Liver (tissue), 9 donors: ENCODE results near the gene CNTN5. TPM values are rescaled to one million over a fixed set of nuclear protein-coding genes. Genes with fewer than 3 reads are reported as not detected.

Experiments
- DNase-seq: peaks from one replicate; pipeline ENCODE4 v3.0.0-alpha.2; 2017; ENCODE audit warnings: low spot score
- H3K27ac ChIP-seq, 2 donors: one replicate each; pipeline ENCODE4 v1.7.0; 2013; ENCODE audit warnings: inconsistent platforms in 2 of 2, low read length in 2 of 2, control low read depth in 1 of 2, low read depth in 1 of 2, mild to moderate bottlenecking in 1 of 2
- H3K27me3 ChIP-seq, 4 donors: one replicate each; pipeline versions ENCODE4 v1.6.1 to v1.7.0; 2013; ENCODE audit warnings: low read length in 3 of 4, inconsistent platforms in 1 of 4, mild to moderate bottlenecking in 1 of 4, moderate library complexity in 1 of 4; ENCODE audit not compliant: control insufficient read depth in 4 of 4, insufficient read depth in 4 of 4
- H3K36me3 ChIP-seq, 4 donors: one replicate each; pipeline versions ENCODE4 v1.6.1 to v1.7.0; 2013; ENCODE audit warnings: low read length in 3 of 4, mild to moderate bottlenecking in 3 of 4, low read depth in 1 of 4, moderate library complexity in 1 of 4; ENCODE audit not compliant: control insufficient read depth in 4 of 4, insufficient read depth in 3 of 4
- H3K4me1 ChIP-seq, 4 donors: one replicate each; pipeline versions ENCODE4 v1.6.1 to v1.7.0; 2013; ENCODE audit warnings: low read length in 3 of 4, mild to moderate bottlenecking in 3 of 4, moderate library complexity in 1 of 4; ENCODE audit not compliant: control insufficient read depth in 4 of 4, insufficient read depth in 4 of 4
- H3K4me3 ChIP-seq, 3 donors: one replicate each; pipeline versions ENCODE4 v1.6.1 to v1.7.0; 2013; ENCODE audit warnings: low read length in 3 of 3, control low read depth in 1 of 3, low read depth in 1 of 3, mild to moderate bottlenecking in 1 of 3
- H3K9ac ChIP-seq, 2 donors: one replicate each; pipeline ENCODE4 v1.7.0; 2013; ENCODE audit warnings: low read length in 2 of 2, mild to moderate bottlenecking in 2 of 2, moderate library complexity in 2 of 2, control low read depth in 1 of 2, low read depth in 1 of 2
- H3K9me3 ChIP-seq, 4 donors: one replicate each; pipeline versions ENCODE4 v1.6.1 to v1.7.0; 2013; ENCODE audit warnings: low read length in 3 of 4; ENCODE audit not compliant: control insufficient read depth in 4 of 4
- EGR1 ChIP-seq, 2 donors: IDR thresholded peaks; 2 replicates each; pipeline ENCODE4 v1.6.1; 2016 to 2018; ENCODE audit warnings: antibody characterized with exemption in 2 of 2, low read depth in 2 of 2
- GABPA ChIP-seq, 2 donors: IDR thresholded peaks in 1 of 2; conservative IDR thresholded peaks in 1 of 2; 2 replicates each; pipeline ENCODE4 v1.6.1; 2016; ENCODE audit warnings: antibody characterized with exemption in 2 of 2, mild to moderate bottlenecking in 1 of 2, moderate library complexity in 1 of 2
- HNF4A ChIP-seq, 2 donors: conservative IDR thresholded peaks; 2 replicates each; pipeline ENCODE4 v1.6.1; 2016; ENCODE audit warnings: antibody characterized with exemption in 2 of 2, mild to moderate bottlenecking in 2 of 2
- JUND ChIP-seq, 2 donors: IDR thresholded peaks; 2 replicates each; pipeline ENCODE4 v1.6.1; 2016; ENCODE audit warnings: antibody characterized with exemption in 2 of 2
- NR2F2 ChIP-seq: IDR thresholded peaks from 2 replicates; pipeline ENCODE4 v1.6.1; 2016; ENCODE audit warnings: antibody characterized with exemption
- RAD21 ChIP-seq, 2 donors: IDR thresholded peaks; 2 replicates each; pipeline ENCODE4 v1.6.1; 2016; ENCODE audit warnings: antibody characterized with exemption in 2 of 2, mild to moderate bottlenecking in 2 of 2
- RXRA ChIP-seq, 2 donors: IDR thresholded peaks; 2 replicates each; pipeline ENCODE4 v1.6.1; 2017 to 2018; ENCODE audit warnings: antibody characterized with exemption in 2 of 2, mild to moderate bottlenecking in 1 of 2
- SP1 ChIP-seq: IDR thresholded peaks from 2 replicates; pipeline ENCODE4 v1.6.1; 2018; ENCODE audit warnings: antibody characterized with exemption, mild to moderate bottlenecking
- TAF1 ChIP-seq: conservative IDR thresholded peaks from 2 replicates; pipeline ENCODE4 v1.6.1; 2016; ENCODE audit warnings: antibody characterized with exemption, mild to moderate bottlenecking
- YY1 ChIP-seq: IDR thresholded peaks from 2 replicates; pipeline ENCODE4 v1.6.1; 2016; ENCODE audit warnings: antibody characterized with exemption, mild to moderate bottlenecking
- ZBTB33 ChIP-seq: IDR thresholded peaks from 2 replicates; pipeline ENCODE4 v1.6.1; 2016; ENCODE audit warnings: antibody characterized with exemption
- WGBS: extraction: QIAGEN DNeasy Blood & Tissue Kit; methylation state at CpG from one replicate; pipeline ENCODE4 v1.1.7; 2013; 5-methylcytosine and 5-hydroxymethylcytosine counted together
- polyA plus RNA-seq, 2 donors: library from polyadenylated mRNA; stranded (reverse) in 1 of 2; unstranded in 1 of 2; fragments of 200-250 nt in 1 of 2; fragments of >200 nt in 1 of 2; fragmentation: Nextera tagmentation in 1 of 2; extraction: Ambion mirVana in 1 of 2; gene quantifications; one replicate each; pipeline versions ENCODE4 v1.2.1 to v1.2.3, GENCODE V29; 2013 to 2015
- total RNA-seq, 2 donors: library from RNA; depleted of rRNA; stranded (reverse); fragments of >200 nt; gene quantifications; one replicate each; pipeline ENCODE4 v1.2.3, GENCODE V29; 2014
- TF ChIP-seq, protein P1 (sequence below): IDR thresholded peaks from 2 replicates; pipeline ENCODE4 v1.6.1; 2016; ENCODE audit warnings: antibody characterized with exemption
- TF ChIP-seq, protein P2 (sequence below): fragments of 150-350 bp; IDR thresholded peaks from 2 replicates; pipeline ENCODE4 v1.5.1; 2017; ENCODE audit warnings: improper control_type of control experiment, low read depth, low read length; ENCODE audit not compliant: missing input control
- donor health status: healthy.
- donor health status: healthy.
- donor health status: healthy.
- donor health status: healthy.
- donor health status: healthy.

CNTN5 gene
- total and polyA plus RNA-seq, 4 donors = 0.01 to 0.08 (median 0.04) TPM

- Histone ChIP-seq H3K9me3 (no peaks in the 10 kb centered on the region), H3K4me3 (no peak overlapping the region), H3K36me3 (no peaks in the 10 kb centered on the region), H3K9ac (no peak overlapping the region), H3K4me1 (no peaks in the 10 kb centered on the region), H3K27ac (no peak overlapping the region), H3K27me3 (no peaks in the 10 kb centered on the region)
- TF ChIP-seq, protein P1, sequence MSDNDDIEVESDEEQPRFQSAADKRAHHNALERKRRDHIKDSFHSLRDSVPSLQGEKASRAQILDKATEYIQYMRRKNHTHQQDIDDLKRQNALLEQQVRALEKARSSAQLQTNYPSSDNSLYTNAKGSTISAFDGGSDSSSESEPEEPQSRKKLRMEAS = no peak
- TF ChIP-seq YY1 = no peak
- no peak for TF ChIP-seq SP1
- TF ChIP-seq RAD21 (IDR thresholded peaks at IDR 0.05) = no peak
- TF ChIP-seq TAF1 = no peak
- no peak for TF ChIP-seq GABPA (IDR thresholded peaks at IDR 0.05 in 1 of 2, conservative IDR thresholded peaks at IDR 0.05 in 1 of 2)
- no peak for TF ChIP-seq ZBTB33
- TF ChIP-seq JUND (IDR thresholded peaks at IDR 0.05) = no peak
- DNase-seq = no peak
- WGBS = 89% methylated on average over 4 of the region's 4 CpGs
Observed at GRCh38 chr11:99383648-99384245, 363.0 kb downstream of the CNTN5 start.

DNA sequence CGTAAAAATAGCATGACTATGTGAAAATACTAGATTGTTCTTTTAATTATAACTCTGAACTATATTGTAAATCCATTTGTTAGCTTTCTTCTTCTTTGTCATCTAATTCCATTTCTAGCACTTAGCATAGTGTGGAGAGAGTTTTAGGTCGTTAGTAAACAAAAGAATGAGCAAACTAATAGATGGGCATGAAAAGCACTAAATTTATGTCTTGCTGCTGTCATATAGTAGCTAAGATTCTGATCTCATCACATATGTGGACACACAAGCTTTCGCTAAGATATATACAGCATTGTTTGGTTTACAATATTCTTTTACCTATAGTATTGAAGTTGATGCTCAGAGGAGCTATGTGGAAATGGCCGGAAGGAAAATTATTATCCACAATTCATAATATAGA lies 370.5 kb downstream of the CNTN5 start:
- no peak overlapping the region for H3K9ac ChIP-seq
- no peak for TF ChIP-seq RXRA (IDR thresholded peaks at IDR 0.05)
- TF ChIP-seq TAF1 = no peak
- H3K36me3 ChIP-seq = no peaks in the 10 kb centered on the region
- DNase-seq = no peak
- no peak overlapping the region for H3K27ac ChIP-seq
- H3K4me1 ChIP-seq = no peaks in the 10 kb centered on the region
- H3K27me3 ChIP-seq = no peaks in the 10 kb centered on the region
- no peaks in the 10 kb centered on the region for H3K9me3 ChIP-seq
- 69% methylated on average over 4 of the region's 4 CpGs for WGBS
- no peak overlapping the region for H3K4me3 ChIP-seq

DNA sequence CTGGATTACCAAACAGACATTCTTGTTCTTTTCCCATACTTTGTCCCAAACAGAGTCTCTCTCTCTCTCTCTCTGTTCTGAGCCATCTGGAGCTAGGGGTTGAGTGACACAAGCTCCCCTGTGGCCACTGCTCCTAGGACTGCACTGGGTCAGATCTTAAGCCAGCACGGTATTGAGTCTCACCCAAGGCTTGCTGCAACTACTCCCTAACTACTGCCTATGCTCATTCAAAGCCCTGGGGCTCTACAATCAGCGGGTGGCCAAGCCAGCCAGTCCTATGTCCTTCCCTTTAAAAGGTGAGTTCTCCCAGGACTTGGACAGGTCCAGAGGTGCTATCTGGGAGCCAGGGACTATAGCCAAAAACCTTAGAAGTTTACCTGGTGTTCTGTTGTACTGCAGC lies 385.6 kb downstream of the CNTN5 start:
- Histone ChIP-seq H3K36me3 (no peaks in the 10 kb centered on the region), H3K27me3 (peaks cover 0 to 4% (median 0%) of the 10 kb centered on the region in 4 donors), H3K9ac (no peak overlapping the region), H3K4me3 (no peak overlapping the region), H3K27ac (no peak overlapping the region), H3K9me3 (peaks cover 0 to 3% (median 0%) of the 10 kb centered on the region in 4 donors), H3K4me1 (no peaks in the 10 kb centered on the region)
- DNase-seq = no peak
- WGBS = 68% methylated on average over 2 of the region's 2 CpGs
- TF ChIP-seq RAD21 (IDR thresholded peaks at IDR 0.05) = no peak
- no peak for TF ChIP-seq YY1
- TF ChIP-seq, protein P1 = no peak
- no peak for TF ChIP-seq NR2F2
- TF ChIP-seq, protein P2, sequence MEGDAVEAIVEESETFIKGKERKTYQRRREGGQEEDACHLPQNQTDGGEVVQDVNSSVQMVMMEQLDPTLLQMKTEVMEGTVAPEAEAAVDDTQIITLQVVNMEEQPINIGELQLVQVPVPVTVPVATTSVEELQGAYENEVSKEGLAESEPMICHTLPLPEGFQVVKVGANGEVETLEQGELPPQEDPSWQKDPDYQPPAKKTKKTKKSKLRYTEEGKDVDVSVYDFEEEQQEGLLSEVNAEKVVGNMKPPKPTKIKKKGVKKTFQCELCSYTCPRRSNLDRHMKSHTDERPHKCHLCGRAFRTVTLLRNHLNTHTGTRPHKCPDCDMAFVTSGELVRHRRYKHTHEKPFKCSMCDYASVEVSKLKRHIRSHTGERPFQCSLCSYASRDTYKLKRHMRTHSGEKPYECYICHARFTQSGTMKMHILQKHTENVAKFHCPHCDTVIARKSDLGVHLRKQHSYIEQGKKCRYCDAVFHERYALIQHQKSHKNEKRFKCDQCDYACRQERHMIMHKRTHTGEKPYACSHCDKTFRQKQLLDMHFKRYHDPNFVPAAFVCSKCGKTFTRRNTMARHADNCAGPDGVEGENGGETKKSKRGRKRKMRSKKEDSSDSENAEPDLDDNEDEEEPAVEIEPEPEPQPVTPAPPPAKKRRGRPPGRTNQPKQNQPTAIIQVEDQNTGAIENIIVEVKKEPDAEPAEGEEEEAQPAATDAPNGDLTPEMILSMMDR = no peak
- TF ChIP-seq JUND (IDR thresholded peaks at IDR 0.05) = no peak
- no peak for TF ChIP-seq HNF4A (conservative IDR thresholded peaks at IDR 0.05)
- TF ChIP-seq EGR1 (IDR thresholded peaks at IDR 0.05; ENCODE audit: low read depth in 2 of 2) = no peak
